Measurements from ENCODE around the gene ZNF507. TPM values are rescaled to one million over a fixed set of nuclear protein-coding genes. Genes with fewer than 3 reads are reported as not detected.
A peak's percentile ranks its signal among the peaks of the same experiment; 100 is the strongest.

The ZNF507 gene
- total and polyA plus RNA-seq, 2 experiments from 2014 or later: 4.7 to 11.8 TPM

DNA sequence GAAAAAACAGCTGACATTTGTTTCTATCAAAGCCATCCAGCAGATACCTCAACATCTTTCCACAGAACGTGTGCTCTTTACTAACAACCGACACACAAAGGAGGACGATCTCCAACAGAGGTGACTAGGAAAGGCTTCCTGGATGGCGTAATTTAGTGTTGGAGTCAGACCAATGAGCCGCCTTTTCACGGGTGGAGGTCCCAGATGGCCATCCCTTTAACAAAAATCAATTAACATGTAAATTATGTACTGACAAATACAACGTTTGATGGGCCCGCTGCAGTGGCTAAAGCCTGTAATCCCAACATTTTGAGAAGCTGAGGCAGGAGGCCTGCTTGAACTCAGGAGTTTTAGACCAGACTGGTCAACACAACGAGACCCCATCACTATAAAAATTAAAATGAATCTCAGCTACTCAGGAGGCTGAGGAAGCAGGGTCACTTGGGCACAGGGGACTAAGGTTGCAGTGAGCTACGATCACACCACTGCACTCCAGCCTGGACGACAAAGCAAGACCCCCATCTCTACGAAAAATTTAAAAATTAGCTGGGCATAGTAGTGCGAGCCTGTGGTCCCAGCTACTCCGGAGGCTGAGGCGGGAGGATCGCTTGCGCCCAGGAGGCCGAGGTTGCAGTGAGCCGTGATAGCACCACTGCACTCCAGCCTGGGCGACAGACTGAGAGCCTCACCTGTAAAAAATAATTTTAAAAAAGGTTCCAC lies 59.0 kb downstream of the ZNF507 start:
- WGBS (ENCODE audit: low lambda C conversion rate, missing lambda C conversion rate): 63% methylated on average over 20 of the region's 20 CpGs
- Histone ChIP-seq H3K4me1 (ENCODE audit: insufficient read depth) (peaks cover 9% of the 10 kb centered on the region), H3K4me2 (peak overlapping the region; percentile 87), H3K79me2 (peaks cover 46% of the 10 kb centered on the region), H2AFZ (peak overlapping the region; percentile 76), H3K9me3 (ENCODE audit: low read depth) (no peaks in the 10 kb centered on the region), H3K4me3 (peak overlapping the region; percentile 44), H4K20me1 (ENCODE audit: insufficient read depth, poor library complexity, severe bottlenecking) (no peaks in the 10 kb centered on the region), H3K27ac (peak overlapping the region; percentile 99), H3K36me3 (replicated peaks; ENCODE audit: insufficient read depth, low read depth) (no peaks in the 10 kb centered on the region), H3K9me2 (replicated peaks; ENCODE audit: insufficient read depth) (no peaks in the 10 kb centered on the region), H3K27me3 (no peaks in the 10 kb centered on the region)
- TF ChIP-seq EZH2phosphoT487 (IDR thresholded peaks at IDR 0.05; ENCODE audit: low read depth, severe bottlenecking, unreplicated experiment) (no peak), EZH2 (IDR thresholded peaks at IDR 0.05; ENCODE audit: borderline replicate concordance) (no peak)
- TF ChIP-seq, protein P1, sequence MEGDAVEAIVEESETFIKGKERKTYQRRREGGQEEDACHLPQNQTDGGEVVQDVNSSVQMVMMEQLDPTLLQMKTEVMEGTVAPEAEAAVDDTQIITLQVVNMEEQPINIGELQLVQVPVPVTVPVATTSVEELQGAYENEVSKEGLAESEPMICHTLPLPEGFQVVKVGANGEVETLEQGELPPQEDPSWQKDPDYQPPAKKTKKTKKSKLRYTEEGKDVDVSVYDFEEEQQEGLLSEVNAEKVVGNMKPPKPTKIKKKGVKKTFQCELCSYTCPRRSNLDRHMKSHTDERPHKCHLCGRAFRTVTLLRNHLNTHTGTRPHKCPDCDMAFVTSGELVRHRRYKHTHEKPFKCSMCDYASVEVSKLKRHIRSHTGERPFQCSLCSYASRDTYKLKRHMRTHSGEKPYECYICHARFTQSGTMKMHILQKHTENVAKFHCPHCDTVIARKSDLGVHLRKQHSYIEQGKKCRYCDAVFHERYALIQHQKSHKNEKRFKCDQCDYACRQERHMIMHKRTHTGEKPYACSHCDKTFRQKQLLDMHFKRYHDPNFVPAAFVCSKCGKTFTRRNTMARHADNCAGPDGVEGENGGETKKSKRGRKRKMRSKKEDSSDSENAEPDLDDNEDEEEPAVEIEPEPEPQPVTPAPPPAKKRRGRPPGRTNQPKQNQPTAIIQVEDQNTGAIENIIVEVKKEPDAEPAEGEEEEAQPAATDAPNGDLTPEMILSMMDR (IDR thresholded peaks at IDR 0.05; ENCODE audit: poor library complexity): no peak
- DNase-seq (ENCODE audit: low spot score): no peak

DNA sequence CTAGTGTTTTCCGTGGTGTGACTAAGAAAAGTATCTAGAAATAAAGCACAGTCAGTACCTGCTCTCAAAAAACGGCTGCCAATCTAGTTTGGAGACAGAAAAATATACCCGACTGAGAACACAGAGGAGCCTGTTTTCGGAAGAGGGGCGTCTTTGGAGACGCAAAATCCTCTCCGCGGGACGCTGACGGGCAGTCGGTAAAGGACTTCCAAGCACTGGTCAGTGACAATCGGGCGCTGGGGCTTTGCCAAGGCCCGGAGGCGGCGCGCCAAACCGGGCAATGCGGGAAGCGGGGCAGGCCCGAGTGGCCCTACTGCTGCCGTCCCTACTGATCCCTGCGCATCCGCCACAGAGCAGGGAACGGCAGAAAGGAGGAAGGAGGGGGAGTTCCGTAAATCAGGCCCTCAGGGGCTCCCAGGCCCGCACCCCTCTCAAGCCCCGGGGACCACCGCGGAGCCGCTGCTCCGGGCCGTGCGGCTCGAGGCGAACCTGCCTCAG lies 59.6 kb downstream of the ZNF507 start:
- H4K20me1 ChIP-seq (ENCODE audit: insufficient read depth, poor library complexity, severe bottlenecking): no peaks in the 10 kb centered on the region
- TF ChIP-seq, protein P1 (IDR thresholded peaks at IDR 0.05; ENCODE audit: poor library complexity): no peak
- TF ChIP-seq EZH2phosphoT487 (IDR thresholded peaks at IDR 0.05; ENCODE audit: low read depth, severe bottlenecking, unreplicated experiment): no peak
- peak overlapping the region; percentile 99 for H3K27ac ChIP-seq
- peak overlapping the region; percentile 87 for H3K4me2 ChIP-seq
- H3K79me2 ChIP-seq: peaks cover 46% of the 10 kb centered on the region
- no peaks in the 10 kb centered on the region for H3K36me3 ChIP-seq (replicated peaks; ENCODE audit: insufficient read depth, low read depth)
- H2AFZ ChIP-seq: peak overlapping the region; percentile 76
- peaks cover 9% of the 10 kb centered on the region for H3K4me1 ChIP-seq (ENCODE audit: insufficient read depth)
- WGBS (ENCODE audit: low lambda C conversion rate, missing lambda C conversion rate): 1% methylated on average over 32 of the region's 36 CpGs
- H3K9me3 ChIP-seq (ENCODE audit: low read depth): no peaks in the 10 kb centered on the region
- peak; percentile 58 for DNase-seq (ENCODE audit: low spot score)
- H3K27me3 ChIP-seq: no peaks in the 10 kb centered on the region
- H3K4me3 ChIP-seq: peak overlapping the region; percentile 44
- H3K9me2 ChIP-seq (replicated peaks; ENCODE audit: insufficient read depth): no peaks in the 10 kb centered on the region

DNA sequence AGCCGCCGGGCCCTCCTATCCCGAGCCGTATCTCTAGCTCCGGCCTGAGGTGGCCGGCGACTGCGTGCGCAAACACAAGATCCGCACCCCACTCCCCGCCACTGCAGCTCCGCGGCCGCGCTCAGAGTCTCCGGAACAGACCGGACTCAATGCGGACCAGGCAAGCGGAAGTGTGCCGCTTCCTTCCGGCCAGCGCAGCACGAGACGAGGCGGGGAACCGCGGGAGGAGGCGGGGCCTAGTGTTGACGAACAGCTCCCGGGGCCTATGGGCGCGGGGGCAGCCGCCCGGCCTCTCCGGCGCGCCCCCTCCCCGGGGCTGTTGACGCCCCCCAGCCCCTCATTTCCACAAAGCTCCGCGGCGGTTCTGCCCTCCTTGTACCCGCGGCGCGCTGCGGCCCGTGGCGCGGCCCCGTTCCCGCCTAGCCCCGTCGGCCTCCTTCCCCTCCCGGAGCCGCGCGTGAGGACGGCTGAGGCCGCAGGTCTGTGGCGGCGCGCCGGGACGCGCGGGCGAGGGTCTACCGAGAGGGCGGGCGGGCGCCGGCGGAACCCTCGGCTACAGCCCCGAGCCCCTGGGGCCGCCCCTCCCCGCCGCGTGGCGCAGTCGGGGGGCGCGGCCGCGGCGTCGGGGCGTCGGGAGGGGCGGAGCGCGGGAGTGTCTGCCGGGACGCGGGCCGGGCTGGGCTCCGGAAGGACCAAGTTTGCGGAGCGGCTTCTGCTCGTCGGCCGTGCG lies 60.2 kb downstream of the ZNF507 start, which contains the start of gene DPY19L3:
DPY19L3 (plus strand) TSS at position 340 of the 730 bp plus-strand sequence. CDS start 2,484 bp downstream, outside the sequence.
- peak; percentile 98 for DNase-seq (ENCODE audit: low spot score)
- TF ChIP-seq, protein P1 (IDR thresholded peaks at IDR 0.05; ENCODE audit: poor library complexity): no peak
- TF ChIP-seq EZH2 (IDR thresholded peaks at IDR 0.05; ENCODE audit: borderline replicate concordance): no peak
- H3K4me2 ChIP-seq: peak within 1 kb of the TSS; percentile 90
- no peaks in the 10 kb centered on the region for H3K27me3 ChIP-seq
- peaks cover 50% of the 10 kb centered on the region for H3K79me2 ChIP-seq
- H3K4me1 ChIP-seq (ENCODE audit: insufficient read depth): peaks cover 9% of the 10 kb centered on the region
- H3K4me3 ChIP-seq: peak within 1 kb of the TSS; percentile 67
- no peaks in the 10 kb centered on the region for H4K20me1 ChIP-seq (ENCODE audit: insufficient read depth, poor library complexity, severe bottlenecking)
- peak within 1 kb of the TSS; percentile 99 for H3K27ac ChIP-seq
- under 1% methylated on average over 28 of the region's 104 CpGs for WGBS (ENCODE audit: low lambda C conversion rate, missing lambda C conversion rate)
- H3K9me3 ChIP-seq (ENCODE audit: low read depth): no peaks in the 10 kb centered on the region
- no peaks in the 10 kb centered on the region for H3K9me2 ChIP-seq (replicated peaks; ENCODE audit: insufficient read depth)
- H3K36me3 ChIP-seq (replicated peaks; ENCODE audit: insufficient read depth, low read depth): no peaks in the 10 kb centered on the region
- H2AFZ ChIP-seq: peak within 1 kb of the TSS; percentile 86
